Measurements from ENCODE around the gene AP1G1. TPM values are rescaled to one million over a fixed set of nuclear protein-coding genes. Genes with fewer than 3 reads are reported as not detected.

The AP1G1 gene
- total RNA-seq, 2 donors from 2014 or later: 62.7 to 68.5 TPM

DNA sequence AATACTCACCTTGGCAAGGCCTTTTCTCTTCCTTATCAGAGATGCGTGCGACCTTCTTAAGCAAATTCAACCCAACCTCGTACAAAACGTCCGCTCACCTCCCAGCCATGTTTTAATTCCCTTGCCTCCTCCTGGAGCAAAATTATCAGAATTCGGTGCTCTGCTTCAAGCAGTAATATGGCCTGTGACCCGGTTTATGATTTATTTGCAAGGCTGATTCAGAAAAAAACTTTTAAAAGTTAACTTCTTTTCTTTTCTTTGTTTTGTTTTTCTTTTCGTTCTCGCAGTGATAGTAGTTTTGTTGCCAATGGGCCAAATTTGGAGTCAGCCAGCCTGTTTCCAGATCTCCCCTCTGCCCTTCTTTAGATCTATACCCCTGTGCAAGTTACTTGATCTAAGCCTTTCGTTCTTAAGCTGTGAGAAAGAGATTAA is 84.3 kb downstream of the AP1G1 start, which contains the start of gene PHLPP2:
Gene PHLPP2 (minus strand): TSS at position 382 of the 432 bp plus-strand sequence. CDS start 9,906 bp downstream, outside the sequence.
- Histone ChIP-seq H3K4me3 (ENCODE audit: low read length) (peak within 1 kb of the TSS; percentile 82), H3K27ac (ENCODE audit: low read depth, low read length) (peak within 1 kb of the TSS; percentile 24), H3K27me3 (ENCODE audit: control insufficient read depth, insufficient read depth, low read length, poor library complexity, severe bottlenecking) (peaks cover 15% of the 10 kb centered on the region), H3K9ac (ENCODE audit: extremely low read depth, low read length, poor library complexity, severe bottlenecking) (peak within 1 kb of the TSS; percentile 29), H3K9me3 (ENCODE audit: control insufficient read depth, low read length) (no peaks in the 10 kb centered on the region), H3K4me1 (ENCODE audit: control insufficient read depth, insufficient read depth, low read length) (no peaks in the 10 kb centered on the region), H3K36me3 (ENCODE audit: control insufficient read depth, insufficient read depth, low read length) (no peaks in the 10 kb centered on the region)
- peak within 1 kb of the TSS; percentile 57 for H3K27ac Mint-ChIP-seq
- peaks cover 23% of the 10 kb centered on the region for H3K27me3 Mint-ChIP-seq (ENCODE audit: insufficient read depth)
- peaks cover 10% of the 10 kb centered on the region for H3K4me1 Mint-ChIP-seq
- no peak for TF ChIP-seq CTCF (conservative IDR thresholded peaks at IDR 0.05)
- H3K4me3 Mint-ChIP-seq: peak within 1 kb of the TSS; percentile 84
- WGBS, 2 experiments (ENCODE audit: insufficient coverage in 1 of 2, insufficient read length in 1 of 2): 17 to 36% methylated on average over 7 to 10 of the region's 10 CpGs
- H3K36me3 Mint-ChIP-seq (ENCODE audit: low read depth): peaks cover 9% of the 10 kb centered on the region
- DNase-seq: no peak
- no peaks in the 10 kb centered on the region for H3K9me3 Mint-ChIP-seq

GRCh38 chr16:71723537-71724319 is 84.9 kb downstream of the AP1G1 start:
- H3K27ac Mint-ChIP-seq: peak overlapping the region; percentile 57
- TF ChIP-seq CTCF (conservative IDR thresholded peaks at IDR 0.05): peak; percentile 50

GRCh38 chr16:71722801-71723536 is 85.7 kb downstream of the AP1G1 start:
- Histone ChIP-seq H3K4me3 (ENCODE audit: low read length) (peak overlapping the region; percentile 82), H3K9ac (ENCODE audit: extremely low read depth, low read length, poor library complexity, severe bottlenecking) (peak overlapping the region; percentile 18), H3K9me3 (ENCODE audit: control insufficient read depth, low read length) (no peaks in the 10 kb centered on the region), H3K27me3 (ENCODE audit: control insufficient read depth, insufficient read depth, low read length, poor library complexity, severe bottlenecking) (peaks cover 15% of the 10 kb centered on the region), H3K27ac (ENCODE audit: low read depth, low read length) (peak overlapping the region; percentile 41), H3K36me3 (ENCODE audit: control insufficient read depth, insufficient read depth, low read length) (no peaks in the 10 kb centered on the region), H3K4me1 (ENCODE audit: control insufficient read depth, insufficient read depth, low read length) (no peaks in the 10 kb centered on the region)
- peak overlapping the region; percentile 87 for H3K27ac Mint-ChIP-seq
- no peaks in the 10 kb centered on the region for H3K9me3 Mint-ChIP-seq
- peaks cover 10% of the 10 kb centered on the region for H3K4me1 Mint-ChIP-seq
- no peak for TF ChIP-seq CTCF (conservative IDR thresholded peaks at IDR 0.05)
- H3K4me3 Mint-ChIP-seq: peak overlapping the region; percentile 84
- 0 to 1% methylated on average over 28 to 59 of the region's 59 CpGs for WGBS, 2 experiments (ENCODE audit: insufficient coverage in 1 of 2, insufficient read length in 1 of 2)
- peaks cover 8% of the 10 kb centered on the region for H3K36me3 Mint-ChIP-seq (ENCODE audit: low read depth)
- DNase-seq: peak; percentile 94
- peaks cover 23% of the 10 kb centered on the region for H3K27me3 Mint-ChIP-seq (ENCODE audit: insufficient read depth)

More at GRCh38 chr16:71723537-71724319, 84.9 kb downstream of the AP1G1 start:
- DNase-seq: peak; percentile 92
- peaks cover 15% of the 10 kb centered on the region for H3K27me3 ChIP-seq (ENCODE audit: control insufficient read depth, insufficient read depth, low read length, poor library complexity, severe bottlenecking)
- H3K4me3 ChIP-seq (ENCODE audit: low read length): peak overlapping the region; percentile 82
- H3K9me3 ChIP-seq (ENCODE audit: control insufficient read depth, low read length): no peaks in the 10 kb centered on the region
- Mint-ChIP-seq H3K4me3 (peak overlapping the region; percentile 84), H3K36me3 (ENCODE audit: low read depth) (peaks cover 7% of the 10 kb centered on the region), H3K27me3 (ENCODE audit: insufficient read depth) (peaks cover 23% of the 10 kb centered on the region), H3K9me3 (no peaks in the 10 kb centered on the region), H3K4me1 (peaks cover 10% of the 10 kb centered on the region)
- no peaks in the 10 kb centered on the region for H3K36me3 ChIP-seq (ENCODE audit: control insufficient read depth, insufficient read depth, low read length)
- peak overlapping the region; percentile 24 for H3K27ac ChIP-seq (ENCODE audit: low read depth, low read length)
- peak overlapping the region; percentile 29 for H3K9ac ChIP-seq (ENCODE audit: extremely low read depth, low read length, poor library complexity, severe bottlenecking)
- 1 to 3% methylated on average over 9 to 104 of the region's 104 CpGs for WGBS, 2 experiments (ENCODE audit: insufficient coverage in 1 of 2, insufficient read length in 1 of 2)
- no peaks in the 10 kb centered on the region for H3K4me1 ChIP-seq (ENCODE audit: control insufficient read depth, insufficient read depth, low read length)
